ENCODE measurements around the gene PARP16. TPM values are rescaled to one million over a fixed set of nuclear protein-coding genes. Genes with fewer than 3 reads are reported as not detected.

Gene PARP16
- total and polyA plus RNA-seq, 2 experiments from 2014 or later: 3.6 to 4.1 TPM

GRCh38 chr15:65306551-65306950 is 19.9 kb upstream of the PARP16 start (continued):
- TF ChIP-seq, protein P1, sequence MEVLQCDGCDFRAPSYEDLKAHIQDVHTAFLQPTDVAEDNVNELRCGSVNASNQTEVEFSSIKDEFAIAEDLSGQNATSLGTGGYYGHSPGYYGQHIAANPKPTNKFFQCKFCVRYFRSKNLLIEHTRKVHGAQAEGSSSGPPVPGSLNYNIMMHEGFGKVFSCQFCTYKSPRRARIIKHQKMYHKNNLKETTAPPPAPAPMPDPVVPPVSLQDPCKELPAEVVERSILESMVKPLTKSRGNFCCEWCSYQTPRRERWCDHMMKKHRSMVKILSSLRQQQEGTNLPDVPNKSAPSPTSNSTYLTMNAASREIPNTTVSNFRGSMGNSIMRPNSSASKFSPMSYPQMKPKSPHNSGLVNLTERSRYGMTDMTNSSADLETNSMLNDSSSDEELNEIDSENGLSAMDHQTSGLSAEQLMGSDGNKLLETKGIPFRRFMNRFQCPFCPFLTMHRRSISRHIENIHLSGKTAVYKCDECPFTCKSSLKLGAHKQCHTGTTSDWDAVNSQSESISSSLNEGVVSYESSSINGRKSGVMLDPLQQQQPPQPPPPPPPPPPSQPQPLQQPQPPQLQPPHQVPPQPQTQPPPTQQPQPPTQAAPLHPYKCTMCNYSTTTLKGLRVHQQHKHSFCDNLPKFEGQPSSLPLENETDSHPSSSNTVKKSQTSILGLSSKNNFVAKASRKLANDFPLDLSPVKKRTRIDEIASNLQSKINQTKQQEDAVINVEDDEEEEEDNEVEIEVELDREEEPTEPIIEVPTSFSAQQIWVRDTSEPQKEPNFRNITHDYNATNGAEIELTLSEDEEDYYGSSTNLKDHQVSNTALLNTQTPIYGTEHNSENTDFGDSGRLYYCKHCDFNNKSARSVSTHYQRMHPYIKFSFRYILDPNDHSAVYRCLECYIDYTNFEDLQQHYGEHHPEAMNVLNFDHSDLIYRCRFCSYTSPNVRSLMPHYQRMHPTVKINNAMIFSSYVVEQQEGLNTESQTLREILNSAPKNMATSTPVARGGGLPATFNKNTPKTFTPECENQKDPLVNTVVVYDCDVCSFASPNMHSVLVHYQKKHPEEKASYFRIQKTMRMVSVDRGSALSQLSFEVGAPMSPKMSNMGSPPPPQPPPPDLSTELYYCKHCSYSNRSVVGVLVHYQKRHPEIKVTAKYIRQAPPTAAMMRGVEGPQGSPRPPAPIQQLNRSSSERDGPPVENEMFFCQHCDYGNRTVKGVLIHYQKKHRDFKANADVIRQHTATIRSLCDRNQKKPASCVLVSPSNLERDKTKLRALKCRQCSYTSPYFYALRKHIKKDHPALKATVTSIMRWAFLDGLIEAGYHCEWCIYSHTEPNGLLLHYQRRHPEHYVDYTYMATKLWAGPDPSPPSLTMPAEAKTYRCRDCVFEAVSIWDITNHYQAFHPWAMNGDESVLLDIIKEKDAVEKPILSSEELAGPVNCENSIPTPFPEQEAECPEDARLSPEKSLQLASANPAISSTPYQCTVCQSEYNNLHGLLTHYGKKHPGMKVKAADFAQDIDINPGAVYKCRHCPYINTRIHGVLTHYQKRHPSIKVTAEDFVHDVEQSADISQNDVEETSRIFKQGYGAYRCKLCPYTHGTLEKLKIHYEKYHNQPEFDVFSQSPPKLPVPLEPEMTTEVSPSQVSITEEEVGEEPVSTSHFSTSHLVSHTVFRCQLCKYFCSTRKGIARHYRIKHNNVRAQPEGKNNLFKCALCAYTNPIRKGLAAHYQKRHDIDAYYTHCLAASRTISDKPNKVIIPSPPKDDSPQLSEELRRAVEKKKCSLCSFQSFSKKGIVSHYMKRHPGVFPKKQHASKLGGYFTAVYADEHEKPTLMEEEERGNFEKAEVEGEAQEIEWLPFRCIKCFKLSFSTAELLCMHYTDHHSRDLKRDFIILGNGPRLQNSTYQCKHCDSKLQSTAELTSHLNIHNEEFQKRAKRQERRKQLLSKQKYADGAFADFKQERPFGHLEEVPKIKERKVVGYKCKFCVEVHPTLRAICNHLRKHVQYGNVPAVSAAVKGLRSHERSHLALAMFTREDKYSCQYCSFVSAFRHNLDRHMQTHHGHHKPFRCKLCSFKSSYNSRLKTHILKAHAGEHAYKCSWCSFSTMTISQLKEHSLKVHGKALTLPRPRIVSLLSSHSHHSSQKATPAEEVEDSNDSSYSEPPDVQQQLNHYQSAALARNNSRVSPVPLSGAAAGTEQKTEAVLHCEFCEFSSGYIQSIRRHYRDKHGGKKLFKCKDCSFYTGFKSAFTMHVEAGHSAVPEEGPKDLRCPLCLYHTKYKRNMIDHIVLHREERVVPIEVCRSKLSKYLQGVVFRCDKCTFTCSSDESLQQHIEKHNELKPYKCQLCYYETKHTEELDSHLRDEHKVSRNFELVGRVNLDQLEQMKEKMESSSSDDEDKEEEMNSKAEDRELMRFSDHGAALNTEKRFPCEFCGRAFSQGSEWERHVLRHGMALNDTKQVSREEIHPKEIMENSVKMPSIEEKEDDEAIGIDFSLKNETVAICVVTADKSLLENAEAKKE (CRISPR knock-in tag; IDR thresholded peaks at IDR 0.05): no peak
- TF ChIP-seq POLR2AphosphoS5 (IDR thresholded peaks at IDR 0.05; ENCODE audit: low read depth) (no peak), REST (IDR thresholded peaks at IDR 0.05; ENCODE audit: unreplicated experiment) (no peak), STAT1 (IDR thresholded peaks at IDR 0.05; ENCODE audit: unreplicated experiment) (no peak), ZNF331 (CRISPR knock-in tag; IDR thresholded peaks at IDR 0.05; ENCODE audit: low read depth) (no peak)
- TF ChIP-seq, protein P2, sequence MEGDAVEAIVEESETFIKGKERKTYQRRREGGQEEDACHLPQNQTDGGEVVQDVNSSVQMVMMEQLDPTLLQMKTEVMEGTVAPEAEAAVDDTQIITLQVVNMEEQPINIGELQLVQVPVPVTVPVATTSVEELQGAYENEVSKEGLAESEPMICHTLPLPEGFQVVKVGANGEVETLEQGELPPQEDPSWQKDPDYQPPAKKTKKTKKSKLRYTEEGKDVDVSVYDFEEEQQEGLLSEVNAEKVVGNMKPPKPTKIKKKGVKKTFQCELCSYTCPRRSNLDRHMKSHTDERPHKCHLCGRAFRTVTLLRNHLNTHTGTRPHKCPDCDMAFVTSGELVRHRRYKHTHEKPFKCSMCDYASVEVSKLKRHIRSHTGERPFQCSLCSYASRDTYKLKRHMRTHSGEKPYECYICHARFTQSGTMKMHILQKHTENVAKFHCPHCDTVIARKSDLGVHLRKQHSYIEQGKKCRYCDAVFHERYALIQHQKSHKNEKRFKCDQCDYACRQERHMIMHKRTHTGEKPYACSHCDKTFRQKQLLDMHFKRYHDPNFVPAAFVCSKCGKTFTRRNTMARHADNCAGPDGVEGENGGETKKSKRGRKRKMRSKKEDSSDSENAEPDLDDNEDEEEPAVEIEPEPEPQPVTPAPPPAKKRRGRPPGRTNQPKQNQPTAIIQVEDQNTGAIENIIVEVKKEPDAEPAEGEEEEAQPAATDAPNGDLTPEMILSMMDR (conservative IDR thresholded peaks at IDR 0.05; ENCODE audit: low read depth in 2 of 2): no peak
